Measurements from ENCODE around the gene PCDHB13. TPM values are rescaled to one million over a fixed set of nuclear protein-coding genes. Genes with fewer than 3 reads are reported as not detected.
"Not testable (repeated sequence)": the region's sequence is repeated elsewhere in the genome, so short reads cannot be mapped to it uniquely, and the experiment has no call there.

Gene PCDHB13
- total and polyA plus RNA-seq, 4 experiments from 2014 or later: 0.09 to 0.11 TPM; not detected in 2

GRCh38 chr5:141192110-141192725, 21.5 kb upstream of the PCDHB13 start, which contains the start of gene PCDHB10:
Gene PCDHB10 (plus strand): TSS chr5:141192353. CDS start chr5:141192553, 200 bp downstream.
- Mint-ChIP-seq H3K36me3 (peaks cover 3 to 5% of the 10 kb centered on the region in 2 donors), H3K27ac (no peak within 1 kb of the TSS), H3K4me3 (peak within 1 kb of the TSS in 3 of 8 donors; percentile 18 to 55 (median 44)), H3K27me3 (peaks cover 22% of the 10 kb centered on the region in 2 donors), H3K9me3 (peaks cover 4 to 61% (median 47%) of the 10 kb centered on the region in 8 donors), H3K4me1 (peaks cover 0 to 12% (median 3%) of the 10 kb centered on the region in 4 donors)
- Histone ChIP-seq H3K27me3 (ENCODE audit: insufficient read depth, low read length) (no peaks in the 10 kb centered on the region), H3K36me3 (ENCODE audit: insufficient read depth, low read length) (no peaks in the 10 kb centered on the region), H3K27ac (ENCODE audit: low read depth, low read length) (no peak within 1 kb of the TSS), H3K9me3 (ENCODE audit: control insufficient read depth in 1 of 2, low read length in 2 of 2) (no peaks in the 10 kb centered on the region), H3K4me3 (ENCODE audit: low read length in 2 of 2) (no peak within 1 kb of the TSS), H3K4me1 (ENCODE audit: insufficient read depth, low read length) (no peaks in the 10 kb centered on the region)
- ChIA-PET CTCF (ENCODE audit: partially characterized antibody) (no interaction called here), POLR2A (ENCODE audit: partially characterized antibody) (no interaction called here)
- peak in 1 of 5 donors; percentile 44 for DNase-seq
- intact Hi-C loops (cut with micrococcal nuclease): no loop called here

- peaks cover 21 to 29% of the 10 kb centered on the region in 2 donors for H3K27me3 Mint-ChIP-seq
- H3K4me3 ChIP-seq (ENCODE audit: low read length in 2 of 2); H3K4me1 ChIP-seq (ENCODE audit: insufficient read depth, low read length); DNase-seq; intact Hi-C loops (cut with micrococcal nuclease); H3K9me3 ChIP-seq (ENCODE audit: control insufficient read depth in 1 of 2, low read length in 2 of 2); H3K4me3 Mint-ChIP-seq; CTCF ChIA-PET (ENCODE audit: partially characterized antibody); H3K4me1 Mint-ChIP-seq; H3K27me3 ChIP-seq (ENCODE audit: insufficient read depth, low read length); POLR2A ChIA-PET (ENCODE audit: partially characterized antibody); H3K36me3 Mint-ChIP-seq; H3K36me3 ChIP-seq (ENCODE audit: insufficient read depth, low read length); H3K27ac ChIP-seq (ENCODE audit: low read depth, low read length): not testable (repeated sequence)
- peak overlapping the region in 1 of 7 donors; percentile 35 for H3K27ac Mint-ChIP-seq
- peaks cover 3 to 72% (median 60%) of the 10 kb centered on the region in 8 donors for H3K9me3 Mint-ChIP-seq
These were observed 19.4 kb upstream of the PCDHB13 start for GRCh38 chr5:141194332-141194731.

- Mint-ChIP-seq H3K36me3 (peaks cover 3 to 4% of the 10 kb centered on the region in 2 donors), H3K9me3 (peaks cover 7 to 80% (median 69%) of the 10 kb centered on the region in 8 donors), H3K4me3 (no peak overlapping the region), H3K4me1 (peaks cover 0 to 12% (median under 1%) of the 10 kb centered on the region in 4 donors), H3K27ac (no peak overlapping the region), H3K27me3 (peaks cover 25 to 30% of the 10 kb centered on the region in 2 donors)
- CTCF ChIA-PET (ENCODE audit: partially characterized antibody): interaction anchor here (1.2 kb wide), 1 partner anchor 27 kb away, joined by 3 read pairs; the partner anchor contains the start of gene PCDHB14
- POLR2A ChIA-PET (ENCODE audit: partially characterized antibody): no interaction called here
- no peaks in the 10 kb centered on the region for H3K36me3 ChIP-seq (ENCODE audit: insufficient read depth, low read length)
- no peaks in the 10 kb centered on the region for H3K9me3 ChIP-seq (ENCODE audit: control insufficient read depth in 1 of 2, low read length in 2 of 2)
- no peak overlapping the region for H3K4me3 ChIP-seq (ENCODE audit: low read length in 2 of 2)
- no peaks in the 10 kb centered on the region for H3K4me1 ChIP-seq (ENCODE audit: insufficient read depth, low read length)
- H3K27ac ChIP-seq (ENCODE audit: low read depth, low read length): no peak overlapping the region
- intact Hi-C loops (cut with micrococcal nuclease): no loop called here
- H3K27me3 ChIP-seq (ENCODE audit: insufficient read depth, low read length): no peaks in the 10 kb centered on the region
- DNase-seq: no peak
These were observed 17.4 kb upstream of the PCDHB13 start for GRCh38 chr5:141196363-141196762.

- Mint-ChIP-seq H3K27ac (no peak within 1 kb of the TSS), H3K27me3 (peaks cover 18 to 23% of the 10 kb centered on the region in 2 donors), H3K4me3 (peak within 1 kb of the TSS in 2 of 8 donors; percentile 9 to 31), H3K9me3 (peaks cover 7 to 70% (median 57%) of the 10 kb centered on the region in 8 donors), H3K4me1 (peaks cover 0 to 5% (median 0%) of the 10 kb centered on the region in 4 donors), H3K36me3 (peaks cover 0 to 3% of the 10 kb centered on the region in 2 donors)
- DNase-seq: no peak
- no peaks in the 10 kb centered on the region for H3K27me3 ChIP-seq (ENCODE audit: insufficient read depth, low read length)
- H3K4me3 ChIP-seq (ENCODE audit: low read length in 2 of 2): no peak within 1 kb of the TSS
- no peaks in the 10 kb centered on the region for H3K4me1 ChIP-seq (ENCODE audit: insufficient read depth, low read length)
- CTCF ChIA-PET (ENCODE audit: partially characterized antibody): interaction anchor here (0.9 to 1.1 kb wide), 2 partner anchors 12 to 357 kb away, joined by 3 to 5 read pairs; partner anchors contain the start of gene PCDHB9
- no peaks in the 10 kb centered on the region for H3K36me3 ChIP-seq (ENCODE audit: insufficient read depth, low read length)
- no peaks in the 10 kb centered on the region for H3K9me3 ChIP-seq (ENCODE audit: control insufficient read depth in 1 of 2, low read length in 2 of 2)
- no peak within 1 kb of the TSS for H3K27ac ChIP-seq (ENCODE audit: low read depth, low read length)
- intact Hi-C loops (cut with micrococcal nuclease): no loop called here
- POLR2A ChIA-PET (ENCODE audit: partially characterized antibody): no interaction called here
These were observed 14.1 kb upstream of the PCDHB13 start, which contains the start of gene PCDHB11 for GRCh38 chr5:141199359-141200235. Gene PCDHB11 (plus strand): TSS chr5:141199627. CDS start chr5:141199775, 148 bp downstream.

- H3K36me3 Mint-ChIP-seq; H3K4me1 ChIP-seq (ENCODE audit: insufficient read depth, low read length); H3K4me1 Mint-ChIP-seq; POLR2A ChIA-PET (ENCODE audit: partially characterized antibody); CTCF ChIA-PET (ENCODE audit: partially characterized antibody); H3K27ac Mint-ChIP-seq; H3K36me3 ChIP-seq (ENCODE audit: insufficient read depth, low read length); H3K4me3 Mint-ChIP-seq; H3K27me3 ChIP-seq (ENCODE audit: insufficient read depth, low read length); H3K9me3 ChIP-seq (ENCODE audit: control insufficient read depth in 1 of 2, low read length in 2 of 2); H3K27ac ChIP-seq (ENCODE audit: low read depth, low read length); H3K4me3 ChIP-seq (ENCODE audit: low read length in 2 of 2); DNase-seq; intact Hi-C loops (cut with micrococcal nuclease): not testable (repeated sequence)
- Mint-ChIP-seq H3K27me3 (peaks cover 19 to 23% of the 10 kb centered on the region in 2 donors), H3K9me3 (peaks cover 7 to 58% (median 50%) of the 10 kb centered on the region in 8 donors)
These were observed 12.6 kb upstream of the PCDHB13 start for GRCh38 chr5:141201126-141201525.

- Mint-ChIP-seq H3K27me3 (peaks cover 23 to 27% of the 10 kb centered on the region in 2 donors), H3K9me3 (peaks cover 7 to 52% (median 45%) of the 10 kb centered on the region in 8 donors)
- CTCF ChIA-PET (ENCODE audit: partially characterized antibody); H3K27me3 ChIP-seq (ENCODE audit: insufficient read depth, low read length); H3K27ac Mint-ChIP-seq; H3K36me3 ChIP-seq (ENCODE audit: insufficient read depth, low read length); H3K4me1 Mint-ChIP-seq; H3K4me3 Mint-ChIP-seq; H3K27ac ChIP-seq (ENCODE audit: low read depth, low read length); H3K4me1 ChIP-seq (ENCODE audit: insufficient read depth, low read length); POLR2A ChIA-PET (ENCODE audit: partially characterized antibody); H3K36me3 Mint-ChIP-seq; H3K4me3 ChIP-seq (ENCODE audit: low read length in 2 of 2); H3K9me3 ChIP-seq (ENCODE audit: control insufficient read depth in 1 of 2, low read length in 2 of 2); DNase-seq; intact Hi-C loops (cut with micrococcal nuclease): not testable (repeated sequence)
These were observed 12.1 kb upstream of the PCDHB13 start for GRCh38 chr5:141201646-141202045.

- no peaks in the 10 kb centered on the region for H3K36me3 ChIP-seq (ENCODE audit: insufficient read depth, low read length)
- ChIA-PET CTCF (ENCODE audit: partially characterized antibody) (interaction anchor here (1.0 kb wide), 1 partner anchor 10 kb away, joined by 3 read pairs; no protein-coding TSS in a partner anchor), POLR2A (ENCODE audit: partially characterized antibody) (no interaction called here)
- Mint-ChIP-seq H3K27ac (peak within 1 kb of the TSS in 1 of 7 donors; percentile 73), H3K36me3 (no peaks in the 10 kb centered on the region), H3K27me3 (peaks cover 31% of the 10 kb centered on the region in 2 donors), H3K9me3 (peaks cover 0 to 23% (median 16%) of the 10 kb centered on the region in 8 donors), H3K4me3 (peak within 1 kb of the TSS in 2 of 8 donors; percentile 29 to 43), H3K4me1 (peaks cover 0 to under 1% (median under 1%) of the 10 kb centered on the region in 4 donors)
- H3K4me1 ChIP-seq (ENCODE audit: insufficient read depth, low read length): no peaks in the 10 kb centered on the region
- no peak within 1 kb of the TSS for H3K4me3 ChIP-seq (ENCODE audit: low read length in 2 of 2)
- no peaks in the 10 kb centered on the region for H3K9me3 ChIP-seq (ENCODE audit: control insufficient read depth in 1 of 2, low read length in 2 of 2)
- DNase-seq: no peak
- no peak within 1 kb of the TSS for H3K27ac ChIP-seq (ENCODE audit: low read depth, low read length)
- H3K27me3 ChIP-seq (ENCODE audit: insufficient read depth, low read length): peaks cover 13% of the 10 kb centered on the region
- intact Hi-C loops (cut with micrococcal nuclease): no loop called here
These were observed 5.2 kb upstream of the PCDHB13 start, which contains the start of gene PCDHB12 for GRCh38 chr5:141208478-141208877. Gene PCDHB12 (plus strand): TSS chr5:141208719. CDS start chr5:141208908, 189 bp downstream.

Data from CD4-positive, alpha-beta memory T cell (primary cell).